Osteocyte (in vitro differentiated cells): ENCODE measurements around the gene UTP25. TPM values are rescaled to one million over a fixed set of nuclear protein-coding genes. Genes with fewer than 3 reads are reported as not detected.

ENCODE experiments used
- DNase-seq: peaks from one replicate; pipeline ENCODE4 v3.0.0; 2021; ENCODE audit warnings: mixed read lengths; ENCODE audit not compliant: unreplicated experiment; ENCODE audit errors: extremely low spot score
- H3K27ac Mint-ChIP-seq: one replicate; pipeline ENCODE4 v1.8.0; 2021; ENCODE audit warnings: mild to moderate bottlenecking, mixed read lengths; ENCODE audit not compliant: unreplicated experiment
- H3K27me3 Mint-ChIP-seq: one replicate; pipeline ENCODE4 v1.8.0; 2021; ENCODE audit warnings: mixed read lengths; ENCODE audit not compliant: unreplicated experiment
- H3K36me3 Mint-ChIP-seq: one replicate; pipeline ENCODE4 v1.8.0; 2021; ENCODE audit warnings: mixed read lengths; ENCODE audit not compliant: unreplicated experiment
- H3K4me1 Mint-ChIP-seq: one replicate; pipeline ENCODE4 v1.8.0; 2021; ENCODE audit warnings: mixed read lengths; ENCODE audit not compliant: unreplicated experiment
- H3K4me3 Mint-ChIP-seq: one replicate; pipeline ENCODE4 v1.8.0; 2021; ENCODE audit warnings: mild to moderate bottlenecking, moderate library complexity, mixed read lengths; ENCODE audit not compliant: unreplicated experiment
- H3K9me3 Mint-ChIP-seq: one replicate; pipeline ENCODE4 v1.8.0; 2021; ENCODE audit warnings: mixed read lengths; ENCODE audit not compliant: unreplicated experiment
- total RNA-seq: library from RNA; stranded (reverse); gene quantifications from 2 replicates; pipeline ENCODE4 v1.2.1, GENCODE V29; 2021
- TF ChIP-seq, protein P1 (sequence below): fragments of 200-600 bp; sonication (generic); IDR thresholded peaks from 2 replicates; pipeline ENCODE4 v1.5.0; 2021; ENCODE audit warnings: antibody characterized with exemption, mild to moderate bottlenecking, moderate library complexity

The UTP25 gene
- total RNA-seq, 1 donor from 2014 or later, result 7.3 TPM

DNA sequence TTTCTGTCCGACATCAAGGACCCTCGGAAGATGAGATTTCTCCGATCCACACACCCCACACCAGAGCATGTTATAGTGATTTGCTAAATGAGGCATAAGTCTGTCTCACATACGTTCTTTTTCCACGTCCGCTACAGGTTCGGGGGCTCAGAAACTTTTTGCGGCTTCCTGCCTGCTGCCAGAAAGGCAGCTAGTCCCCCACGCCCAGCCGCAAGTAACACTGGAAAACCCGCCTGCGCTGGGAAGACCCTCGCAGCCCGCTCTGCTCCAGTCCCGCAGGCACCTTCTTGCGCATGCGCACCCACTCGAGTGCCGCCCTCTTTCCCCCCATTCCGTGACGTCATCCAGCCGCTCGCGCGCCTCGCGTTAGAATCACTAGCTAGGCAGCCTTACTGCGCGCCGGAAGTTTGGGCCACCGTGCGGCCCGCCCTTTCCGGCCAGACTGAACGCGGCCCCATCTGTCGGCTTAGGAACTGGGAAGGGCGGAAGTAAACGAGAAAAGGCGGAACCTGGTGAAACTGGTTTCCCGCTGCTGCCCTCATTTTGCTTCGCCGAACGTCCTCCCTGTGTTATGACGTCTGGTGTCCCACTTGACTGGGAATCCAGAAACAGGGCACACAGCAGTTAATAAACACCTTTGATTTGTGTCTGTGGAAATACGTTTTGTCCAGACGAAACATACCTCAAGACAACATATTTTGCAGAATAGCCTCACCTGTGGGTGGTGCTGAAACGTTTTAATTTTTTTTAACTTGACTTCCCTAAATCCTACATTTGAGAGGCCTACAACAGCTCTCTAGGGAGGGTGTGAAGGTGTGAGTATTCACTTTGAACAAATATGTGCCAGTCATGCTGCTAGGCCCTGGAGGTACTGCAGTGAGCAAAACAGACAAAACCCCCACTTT, 43.3 kb upstream of the UTP25 start, which contains the start of gene C1orf74:
Gene C1orf74 (minus strand): TSS at position 295 of the 905 bp plus-strand sequence. CDS start 925 bp downstream, outside the sequence.
- Mint-ChIP-seq H3K27ac (peak within 1 kb of the TSS; percentile 92), H3K27me3 (peaks cover 24% of the 10 kb centered on the region), H3K4me1 (peaks cover 12% of the 10 kb centered on the region), H3K36me3 (no peaks in the 10 kb centered on the region), H3K9me3 (no peaks in the 10 kb centered on the region), H3K4me3 (peak within 1 kb of the TSS; percentile 96)
- TF ChIP-seq, protein P1, sequence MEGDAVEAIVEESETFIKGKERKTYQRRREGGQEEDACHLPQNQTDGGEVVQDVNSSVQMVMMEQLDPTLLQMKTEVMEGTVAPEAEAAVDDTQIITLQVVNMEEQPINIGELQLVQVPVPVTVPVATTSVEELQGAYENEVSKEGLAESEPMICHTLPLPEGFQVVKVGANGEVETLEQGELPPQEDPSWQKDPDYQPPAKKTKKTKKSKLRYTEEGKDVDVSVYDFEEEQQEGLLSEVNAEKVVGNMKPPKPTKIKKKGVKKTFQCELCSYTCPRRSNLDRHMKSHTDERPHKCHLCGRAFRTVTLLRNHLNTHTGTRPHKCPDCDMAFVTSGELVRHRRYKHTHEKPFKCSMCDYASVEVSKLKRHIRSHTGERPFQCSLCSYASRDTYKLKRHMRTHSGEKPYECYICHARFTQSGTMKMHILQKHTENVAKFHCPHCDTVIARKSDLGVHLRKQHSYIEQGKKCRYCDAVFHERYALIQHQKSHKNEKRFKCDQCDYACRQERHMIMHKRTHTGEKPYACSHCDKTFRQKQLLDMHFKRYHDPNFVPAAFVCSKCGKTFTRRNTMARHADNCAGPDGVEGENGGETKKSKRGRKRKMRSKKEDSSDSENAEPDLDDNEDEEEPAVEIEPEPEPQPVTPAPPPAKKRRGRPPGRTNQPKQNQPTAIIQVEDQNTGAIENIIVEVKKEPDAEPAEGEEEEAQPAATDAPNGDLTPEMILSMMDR, result no peak
- peak; percentile 100 for DNase-seq

DNA sequence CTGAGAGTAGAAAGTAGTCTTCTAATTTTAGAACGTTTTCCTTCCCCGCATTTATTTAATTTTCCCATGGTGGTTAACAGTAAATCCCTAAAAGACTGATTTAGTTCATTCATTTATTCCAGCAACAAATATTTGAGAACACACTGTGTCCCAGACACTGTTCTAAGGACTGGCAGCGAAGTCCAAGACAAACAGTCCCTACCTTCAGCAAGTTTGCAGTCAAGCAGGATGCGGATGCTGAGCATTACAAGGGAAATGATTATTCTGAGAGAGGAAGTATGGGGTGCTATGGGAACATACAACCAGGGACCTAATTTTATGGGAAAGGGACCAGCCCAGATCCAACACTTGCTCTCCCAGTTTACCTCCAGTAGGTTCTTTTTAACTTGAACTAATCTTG, 42.2 kb upstream of the UTP25 start:
- H3K4me3 Mint-ChIP-seq, result no peak overlapping the region
- DNase-seq, result no peak
- no peaks in the 10 kb centered on the region for H3K9me3 Mint-ChIP-seq
- TF ChIP-seq, protein P1, result no peak
- H3K4me1 Mint-ChIP-seq, result peaks cover 12% of the 10 kb centered on the region
- peaks cover 34% of the 10 kb centered on the region for H3K27me3 Mint-ChIP-seq
- H3K36me3 Mint-ChIP-seq, result no peaks in the 10 kb centered on the region
- H3K27ac Mint-ChIP-seq, result no peak overlapping the region

DNA sequence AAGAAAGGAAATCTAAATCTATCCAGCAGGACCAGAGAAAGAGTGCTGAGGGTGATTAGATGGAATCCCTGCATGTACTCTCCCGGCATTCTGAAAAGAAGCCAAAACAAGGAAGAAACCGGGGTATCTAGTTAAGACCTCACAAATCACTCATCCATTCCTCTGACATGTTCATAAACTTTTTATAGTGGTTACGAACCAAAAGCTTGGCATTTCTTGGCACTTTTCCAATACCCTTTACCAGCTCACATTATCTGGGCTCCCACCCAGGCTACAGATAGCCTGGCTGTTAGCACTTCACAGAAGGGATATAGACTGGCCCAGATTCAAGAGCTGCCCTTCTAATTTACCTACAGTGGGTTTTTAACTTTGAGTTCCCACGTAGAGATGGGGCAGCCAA, 41.6 kb upstream of the UTP25 start:
- H3K27ac Mint-ChIP-seq, result no peak overlapping the region
- H3K4me3 Mint-ChIP-seq, result no peak overlapping the region
- TF ChIP-seq, protein P1, result no peak
- DNase-seq, result no peak
- no peaks in the 10 kb centered on the region for H3K9me3 Mint-ChIP-seq
- peaks cover 12% of the 10 kb centered on the region for H3K4me1 Mint-ChIP-seq
- H3K36me3 Mint-ChIP-seq, result no peaks in the 10 kb centered on the region
- peaks cover 40% of the 10 kb centered on the region for H3K27me3 Mint-ChIP-seq

DNA sequence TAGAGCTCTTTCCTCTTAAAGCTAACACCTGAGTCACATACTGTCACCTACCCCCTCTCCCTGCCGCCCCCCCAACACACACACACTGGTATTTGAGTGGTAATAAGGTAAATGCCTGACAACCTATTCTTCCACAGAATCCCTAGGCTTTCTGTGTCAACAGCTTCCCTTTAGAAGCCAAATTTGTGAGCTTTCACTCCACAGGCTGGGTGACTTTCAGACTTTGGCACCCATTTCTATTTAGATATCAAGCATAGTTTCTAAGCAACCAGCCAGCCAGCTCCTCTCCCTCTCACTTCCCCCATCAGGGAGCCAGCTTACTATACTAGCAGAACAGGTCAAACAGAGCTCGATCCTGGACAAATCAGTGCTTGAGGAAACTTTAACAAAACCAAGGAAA, 40.2 kb upstream of the UTP25 start:
- Mint-ChIP-seq H3K4me1 (peaks cover 12% of the 10 kb centered on the region), H3K27ac (no peak overlapping the region)

DNA sequence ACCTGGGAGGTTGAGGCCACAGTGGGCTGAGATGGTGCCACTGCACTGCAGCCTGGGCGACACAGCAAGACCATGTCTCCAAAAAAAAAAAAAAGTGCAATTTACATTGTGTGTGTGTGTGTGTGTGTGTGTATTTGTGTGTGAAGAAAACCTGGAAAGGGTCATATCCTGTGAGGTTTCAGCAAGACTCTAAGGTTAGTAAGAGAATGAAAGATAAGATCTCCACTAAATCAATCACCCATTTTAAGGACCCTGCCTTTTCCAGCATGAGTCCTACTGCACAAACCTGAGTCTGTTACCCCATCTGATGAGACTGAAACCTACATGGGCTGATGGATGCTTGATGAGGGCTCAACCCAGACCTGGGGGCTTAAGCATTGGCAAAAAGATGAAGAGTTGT, 38.5 kb upstream of the UTP25 start:
- Mint-ChIP-seq H3K27me3 (peaks cover 66% of the 10 kb centered on the region), H3K36me3 (no peaks in the 10 kb centered on the region), H3K9me3 (no peaks in the 10 kb centered on the region), H3K4me3 (no peak overlapping the region), H3K27ac (no peak overlapping the region), H3K4me1 (peaks cover 5% of the 10 kb centered on the region)
- no peak for DNase-seq
- TF ChIP-seq, protein P1, result no peak

More for the DNA sequence above, 40.2 kb upstream of the UTP25 start:
- H3K36me3 Mint-ChIP-seq, result no peaks in the 10 kb centered on the region
- H3K4me3 Mint-ChIP-seq, result no peak overlapping the region
- peaks cover 53% of the 10 kb centered on the region for H3K27me3 Mint-ChIP-seq
- no peaks in the 10 kb centered on the region for H3K9me3 Mint-ChIP-seq
- TF ChIP-seq, protein P1, result no peak
- no peak for DNase-seq
